HepG2 (cell line): ENCODE data around the gene BIVM. TPM values are rescaled to one million over a fixed set of nuclear protein-coding genes. Genes with fewer than 3 reads are reported as not detected.

Experiments used
- AHR ChIP-seq: IDR thresholded peaks from 2 replicates; pipeline ENCODE4 v1.6.1; 2018; ENCODE audit warnings: missing genetic modification reagents, missing compliant biosample characterization
- ATF7-NPFF ChIP-seq: sonication (generic); formaldehyde crosslinking; IDR thresholded peaks from 2 replicates; pipeline ENCODE4 v1.8.1; 2023; ENCODE audit warnings: mild to moderate bottlenecking, low read depth, missing genetic modification reagents, moderate library complexity
- BCL3 ChIP-seq: sonication (generic); formaldehyde crosslinking; IDR thresholded peaks from 2 replicates; pipeline ENCODE4 v1.5.1; 2020; ENCODE audit warnings: mild to moderate bottlenecking, missing genetic modification reagents, moderate library complexity
- CREB3 ChIP-seq: sonication (generic); formaldehyde crosslinking; IDR thresholded peaks from 2 replicates; pipeline ENCODE4 v1.5.0; 2020; ENCODE audit warnings: missing genetic modification reagents
- FOXO1 ChIP-seq: sonication (generic); formaldehyde crosslinking; IDR thresholded peaks from 2 replicates; pipeline ENCODE4 v1.4.0; 2020; ENCODE audit warnings: missing genetic modification reagents
- GABPB1 ChIP-seq: IDR thresholded peaks from 2 replicates; pipeline ENCODE4 v1.6.1; 2016; ENCODE audit warnings: mild to moderate bottlenecking, missing genetic modification reagents, moderate library complexity, missing compliant biosample characterization
- HHEX ChIP-seq: IDR thresholded peaks from 2 replicates; pipeline ENCODE4 v1.6.1; 2016; ENCODE audit warnings: control low read depth
- HOXD1 ChIP-seq: sonication (generic); formaldehyde crosslinking; IDR thresholded peaks from 2 replicates; pipeline ENCODE4 v1.5.0; 2020; ENCODE audit warnings: missing genetic modification reagents
- KDM2A ChIP-seq: sonication (generic); formaldehyde crosslinking; IDR thresholded peaks from 2 replicates; pipeline ENCODE4 v1.4.0; 2020; ENCODE audit warnings: low read depth, missing genetic modification reagents, borderline replicate concordance
- KMT2B ChIP-seq: IDR thresholded peaks from 2 replicates; pipeline ENCODE4 v1.6.1; 2016; ENCODE audit warnings: missing genetic modification reagents, missing compliant biosample characterization
- NCOR1 ChIP-seq: fragments of 200-600 bp; sonication (generic); IDR thresholded peaks from 2 replicates; pipeline ENCODE4 v1.7.0; 2017; ENCODE audit warnings: antibody characterized with exemption, low read length, borderline replicate concordance
- ONECUT2 ChIP-seq: sonication (generic); formaldehyde crosslinking; IDR thresholded peaks from 2 replicates; pipeline ENCODE4 v1.4.0; 2020; ENCODE audit warnings: missing genetic modification reagents
- PBX2 ChIP-seq: IDR thresholded peaks from 2 replicates; pipeline ENCODE4 v1.6.1; 2016; ENCODE audit warnings: control low read depth
- SKI ChIP-seq: fragments of 450-650 bp; IDR thresholded peaks from one replicate; pipeline ENCODE4 v1.6.1; 2018; ENCODE audit warnings: mild to moderate bottlenecking; ENCODE audit not compliant: partially characterized antibody
- TMF1 ChIP-seq: sonication (generic); formaldehyde crosslinking; IDR thresholded peaks from 2 replicates; pipeline ENCODE4 v1.8.1; 2022; ENCODE audit warnings: low read depth, missing genetic modification reagents
- USF2 ChIP-seq, 2 experiments: sonication (generic) in 1 of 2; formaldehyde crosslinking in 1 of 2; IDR thresholded peaks; 2 replicates each; pipeline versions ENCODE4 v1.5.1 to v1.6.1; 2011 to 2020; ENCODE audit warnings: borderline replicate concordance in 1 of 2, low read depth in 1 of 2, low read length in 1 of 2, mild to moderate bottlenecking in 1 of 2, missing genetic modification reagents in 1 of 2, moderate library complexity in 1 of 2
- ZNF234 ChIP-seq: sonication (generic); formaldehyde crosslinking; conservative IDR thresholded peaks from 2 replicates; pipeline ENCODE4 v1.5.1; 2020; ENCODE audit warnings: mild to moderate bottlenecking, missing genetic modification reagents
- ZNF589 ChIP-seq: sonication (generic); formaldehyde crosslinking; conservative IDR thresholded peaks from 2 replicates; pipeline ENCODE4 v1.8.0; 2022; ENCODE audit warnings: mild to moderate bottlenecking, moderate library complexity, missing genetic modification reagents
- ZNF605 ChIP-seq: sonication (generic); formaldehyde crosslinking; IDR thresholded peaks from 2 replicates; pipeline ENCODE4 v1.8.0; 2022; ENCODE audit warnings: mild to moderate bottlenecking, missing genetic modification reagents
- ZSCAN12 ChIP-seq: sonication (generic); formaldehyde crosslinking; IDR thresholded peaks from 2 replicates; pipeline ENCODE4 v1.9.0; 2021; ENCODE audit warnings: mild to moderate bottlenecking, missing genetic modification reagents
- polyA plus RNA-seq, 8 experiments: library from polyadenylated mRNA; depleted of rRNA in 3 of 8; stranded (reverse) in 7 of 8; unstranded in 1 of 8; fragments of >200 nt; fragmentation: Illumina TruSeq in 4 of 8; extraction: Trizol in 4 of 8; gene quantifications; 2 replicates each; pipeline versions ENCODE4 v1.2.1 to v1.2.3, GENCODE V29; 2011 to 2016; ENCODE audit warnings: low read depth in 4 of 8, missing spikeins in 1 of 8, mixed read lengths in 1 of 8; ENCODE audit not compliant: insufficient read depth in 1 of 8
- total RNA-seq, 5 experiments: library from RNA; depleted of rRNA; stranded (reverse); fragments of >200 nt; fragmentation: Illumina TruSeq; extraction: Trizol; gene quantifications; 2 replicates each; pipeline ENCODE4 v1.2.3, GENCODE V29; 2016; ENCODE audit warnings: low read depth in 1 of 5
- TF ChIP-seq, protein P1 (sequence below): IDR thresholded peaks from 2 replicates; pipeline ENCODE4 v1.4.0; 2020; ENCODE audit warnings: mild to moderate bottlenecking, missing genetic modification reagents

Gene BIVM
- total and polyA plus RNA-seq, 2 of the 13 experiments (the other 11 are each of a cell fraction or from before 2014, with no cell fraction given): 10.4 to 15.8 TPM

- TF ChIP-seq USF2 (IDR thresholded peaks at IDR 0.05; ENCODE audit: low read depth, low read length) (no peak), USF2 (CRISPR knock-in tag; IDR thresholded peaks at IDR 0.05; ENCODE audit: borderline replicate concordance) (no peak), HHEX (CRISPR knock-in tag) (no peak), ZNF234 (CRISPR knock-in tag) (0 out of 2 replicates have a peak, but pooled peaks have one; percentile 9), KDM2A (no peak), SKI (peak; percentile 12), ZNF605 (no peak), HOXD1 (CRISPR knock-in tag) (peak; percentile 16; the same call in 1 of the 2 replicates), ZNF589 (no peak), ATF7-NPFF (no peak), PBX2 (no peak), CREB3 (no peak), FOXO1 (CRISPR knock-in tag) (no peak), NCOR1 (no peak), BCL3 (no peak), KMT2B (CRISPR knock-in tag) (no peak), GABPB1 (CRISPR knock-in tag) (no peak), ZSCAN12 (CRISPR knock-in tag) (no peak), AHR (CRISPR knock-in tag) (no peak), TMF1 (0 out of 2 replicates have a peak, but pooled peaks have one; percentile 11), ONECUT2 (no peak)
- TF ChIP-seq, protein P1, sequence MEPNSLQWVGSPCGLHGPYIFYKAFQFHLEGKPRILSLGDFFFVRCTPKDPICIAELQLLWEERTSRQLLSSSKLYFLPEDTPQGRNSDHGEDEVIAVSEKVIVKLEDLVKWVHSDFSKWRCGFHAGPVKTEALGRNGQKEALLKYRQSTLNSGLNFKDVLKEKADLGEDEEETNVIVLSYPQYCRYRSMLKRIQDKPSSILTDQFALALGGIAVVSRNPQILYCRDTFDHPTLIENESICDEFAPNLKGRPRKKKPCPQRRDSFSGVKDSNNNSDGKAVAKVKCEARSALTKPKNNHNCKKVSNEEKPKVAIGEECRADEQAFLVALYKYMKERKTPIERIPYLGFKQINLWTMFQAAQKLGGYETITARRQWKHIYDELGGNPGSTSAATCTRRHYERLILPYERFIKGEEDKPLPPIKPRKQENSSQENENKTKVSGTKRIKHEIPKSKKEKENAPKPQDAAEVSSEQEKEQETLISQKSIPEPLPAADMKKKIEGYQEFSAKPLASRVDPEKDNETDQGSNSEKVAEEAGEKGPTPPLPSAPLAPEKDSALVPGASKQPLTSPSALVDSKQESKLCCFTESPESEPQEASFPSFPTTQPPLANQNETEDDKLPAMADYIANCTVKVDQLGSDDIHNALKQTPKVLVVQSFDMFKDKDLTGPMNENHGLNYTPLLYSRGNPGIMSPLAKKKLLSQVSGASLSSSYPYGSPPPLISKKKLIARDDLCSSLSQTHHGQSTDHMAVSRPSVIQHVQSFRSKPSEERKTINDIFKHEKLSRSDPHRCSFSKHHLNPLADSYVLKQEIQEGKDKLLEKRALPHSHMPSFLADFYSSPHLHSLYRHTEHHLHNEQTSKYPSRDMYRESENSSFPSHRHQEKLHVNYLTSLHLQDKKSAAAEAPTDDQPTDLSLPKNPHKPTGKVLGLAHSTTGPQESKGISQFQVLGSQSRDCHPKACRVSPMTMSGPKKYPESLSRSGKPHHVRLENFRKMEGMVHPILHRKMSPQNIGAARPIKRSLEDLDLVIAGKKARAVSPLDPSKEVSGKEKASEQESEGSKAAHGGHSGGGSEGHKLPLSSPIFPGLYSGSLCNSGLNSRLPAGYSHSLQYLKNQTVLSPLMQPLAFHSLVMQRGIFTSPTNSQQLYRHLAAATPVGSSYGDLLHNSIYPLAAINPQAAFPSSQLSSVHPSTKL (CRISPR knock-in tag): no peak
These were observed 666 bp downstream of the BIVM start (continued) for GRCh38 chr13:102799426-102800144.
